Transverse colon (tissue), 4 donors: ENCODE data around the gene SCART1. TPM values are rescaled to one million over a fixed set of nuclear protein-coding genes. Genes with fewer than 3 reads are reported as not detected.

ENCODE experiments used
- DNase-seq: peaks from one replicate; pipeline ENCODE4 v3.0.0-alpha.2; 2019
- H3K27ac ChIP-seq, 4 donors: fragments of 200-600 bp; sonication (generic); 2 replicates each; pipeline ENCODE4 v1.5.1; 2016 to 2018; ENCODE audit warnings: inconsistent platforms in 4 of 4
- H3K27me3 ChIP-seq: fragments of 200-600 bp; sonication (generic); 2 replicates; pipeline ENCODE4 v1.5.1; 2017; ENCODE audit warnings: inconsistent platforms
- H3K36me3 ChIP-seq, 4 donors: fragments of 200-600 bp; sonication (generic); 2 replicates each; pipeline ENCODE4 v1.5.1; 2017 to 2019; ENCODE audit warnings: inconsistent platforms in 4 of 4
- H3K4me1 ChIP-seq, 4 donors: fragments of 200-600 bp; sonication (generic); 2 replicates each; pipeline ENCODE4 v1.5.1; 2017 to 2020; ENCODE audit warnings: inconsistent platforms in 4 of 4
- H3K4me3 ChIP-seq, 4 donors: fragments of 200-600 bp; sonication (generic); 1 replicate in 1 of 4; 2 replicates in 3 of 4; pipeline versions ENCODE4 v1.5.1 to v1.6.1; 2017 to 2019; ENCODE audit warnings: inconsistent platforms in 4 of 4
- H3K9me3 ChIP-seq, 2 donors: fragments of 200-600 bp; sonication (generic); 2 replicates each; pipeline ENCODE4 v1.5.1; 2017 to 2019; ENCODE audit warnings: inconsistent platforms in 2 of 2
- CTCF ChIP-seq, 5 experiments: fragments of 200-600 bp in 3 of 5; fragments of 450-650 bp in 2 of 5; sonication (generic) in 3 of 5; IDR thresholded peaks; 1 replicate in 2 of 5; 2 replicates in 3 of 5; pipeline ENCODE4 v1.5.1; 2016 to 2017; ENCODE audit warnings: antibody characterized with exemption in 5 of 5, inconsistent platforms in 3 of 5, mild to moderate bottlenecking in 2 of 5, moderate library complexity in 1 of 5
- EP300 ChIP-seq: sonication (generic); formaldehyde crosslinking; IDR thresholded peaks from one replicate; pipeline ENCODE4 v1.6.1; 2017; ENCODE audit warnings: antibody characterized with exemption, low read depth
- POLR2A ChIP-seq: fragments of 450-650 bp; IDR thresholded peaks from one replicate; pipeline ENCODE4 v1.6.1; 2016; ENCODE audit warnings: antibody characterized with exemption, mild to moderate bottlenecking, moderate library complexity
- POLR2AphosphoS5 ChIP-seq, 3 donors: sonication (generic); formaldehyde crosslinking; IDR thresholded peaks; one replicate each; pipeline ENCODE4 v1.6.1; 2016; ENCODE audit warnings: antibody characterized with exemption in 3 of 3
- WGBS, 2 donors: methylation state at CpG; one replicate each; pipeline ENCODE4 v1.1.5; 2018; ENCODE audit warnings: low coverage in 1 of 2; 5-methylcytosine and 5-hydroxymethylcytosine counted together
- in situ Hi-C, 4 donors: fragments of 200-750 bp; cut with MboI; loops; one replicate each; pipeline versions ENCODE4 v1.15.0 to v1.15.1; 2017; ENCODE audit warnings: low sequenced_read_pairs in 3 of 4, low pct_ligation_motif_present in 1 of 4, low pct_unique_long_range_greater_than_20kb in 1 of 4
- intact Hi-C: fragments of 100-400 bp; cut with DNase I; formaldehyde crosslinking; loops from one replicate; pipeline ENCODE4 v1.15.1; 2023; ENCODE audit warnings: low total_unique reads
- total RNA-seq, 4 donors: library from RNA; depleted of rRNA; stranded (reverse); fragments of >200 nt; gene quantifications; one replicate each; pipeline ENCODE4 v1.1.0, GENCODE V29; 2016

Gene SCART1
- total RNA-seq, 4 donors from 2014 or later = 1.6 to 6.5 (median 3.1) TPM

- no peaks in the 10 kb centered on the region for H3K27me3 ChIP-seq
- WGBS, 2 donors = 86% methylated on average over 11 of the region's 12 CpGs; no CpG with 5 or more reads in 1 of the 2 donors
- no peaks in the 10 kb centered on the region for H3K4me1 ChIP-seq
- no peak for DNase-seq
- H3K9me3 ChIP-seq = peaks cover 4 to 5% of the 10 kb centered on the region in 2 donors
- H3K36me3 ChIP-seq = no peaks in the 10 kb centered on the region
- intact Hi-C loops (no loop called here), in situ Hi-C loops (no loop called here)
- TF ChIP-seq POLR2AphosphoS5 (IDR thresholded peaks at IDR 0.05) (no peak), POLR2A (no peak), CTCF (IDR thresholded peaks at IDR 0.05) (no peak), EP300 (no peak)
- H3K27ac ChIP-seq = no peak overlapping the region
- no peak overlapping the region for H3K4me3 ChIP-seq
These were observed 12.0 kb upstream of the SCART1 start for GRCh38 chr10:133441780-133442179.

DNA sequence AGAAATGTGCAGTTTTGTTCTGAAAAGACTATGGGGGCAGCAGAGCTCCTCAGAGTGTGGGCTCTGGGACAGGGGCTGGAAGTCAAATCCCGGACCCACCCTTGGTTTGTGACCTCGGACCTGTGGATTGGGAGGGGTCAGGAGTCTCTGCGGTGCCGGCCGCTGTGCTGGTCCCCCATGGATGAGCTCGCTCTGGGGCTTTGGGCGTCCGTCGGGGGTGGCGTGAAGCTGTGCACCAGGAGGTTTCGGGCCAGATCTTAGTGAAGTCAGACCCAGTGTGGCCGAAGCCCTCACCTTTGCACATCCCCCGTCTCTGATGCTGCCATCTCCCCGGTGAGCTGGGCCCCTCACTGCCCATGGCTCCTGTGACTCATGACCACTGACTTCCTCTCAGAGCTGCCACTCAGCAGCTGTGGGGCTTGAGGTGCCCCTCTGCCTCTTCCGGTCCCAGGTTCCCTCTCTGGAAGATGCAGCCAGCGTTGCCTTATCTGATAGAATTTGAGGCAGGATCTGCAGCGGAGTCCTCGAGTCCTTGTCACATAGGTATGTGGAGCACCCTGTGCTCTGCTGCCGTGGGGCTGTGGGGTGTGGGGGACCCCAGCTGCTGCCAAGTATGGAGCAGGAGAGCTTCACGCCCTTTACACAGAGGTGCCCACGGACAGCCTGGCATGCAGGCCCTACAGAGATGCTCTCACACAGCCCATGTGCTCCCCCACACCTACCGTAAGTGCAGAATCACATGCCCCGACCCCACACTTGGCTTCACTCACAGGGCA lies 11.4 kb upstream of the SCART1 start:
- no peak for TF ChIP-seq POLR2AphosphoS5 (IDR thresholded peaks at IDR 0.05)
- no peak for TF ChIP-seq EP300
- no peak for TF ChIP-seq CTCF (IDR thresholded peaks at IDR 0.05)
- no peak for TF ChIP-seq POLR2A
- Histone ChIP-seq H3K27ac (no peak overlapping the region), H3K9me3 (peaks cover 10 to 11% of the 10 kb centered on the region in 2 donors), H3K36me3 (no peaks in the 10 kb centered on the region), H3K4me3 (no peak overlapping the region), H3K27me3 (no peaks in the 10 kb centered on the region), H3K4me1 (no peaks in the 10 kb centered on the region)
- intact Hi-C loops = no loop called here
- no peak for DNase-seq
- WGBS, 2 donors = 75% methylated on average over 21 of the region's 23 CpGs; no CpG with 5 or more reads in 1 of the 2 donors
- in situ Hi-C loops = no loop called here

GRCh38 chr10:133442967-133443924 lies 10.5 kb upstream of the SCART1 start:
- TF ChIP-seq POLR2A (no peak), POLR2AphosphoS5 (IDR thresholded peaks at IDR 0.05) (no peak), EP300 (no peak), CTCF (IDR thresholded peaks at IDR 0.05) (no peak)
- in situ Hi-C loops = no loop called here
- H3K27me3 ChIP-seq = no peaks in the 10 kb centered on the region
- H3K9me3 ChIP-seq = peaks cover 18 to 19% of the 10 kb centered on the region in 2 donors
- no peaks in the 10 kb centered on the region for H3K36me3 ChIP-seq
- H3K27ac ChIP-seq = no peak overlapping the region
- no peak overlapping the region for H3K4me3 ChIP-seq
- no peaks in the 10 kb centered on the region for H3K4me1 ChIP-seq
- WGBS, 2 donors = 87% methylated on average over 16 of the region's 16 CpGs; no CpG with 5 or more reads in 1 of the 2 donors
- DNase-seq = no peak
- intact Hi-C loops = no loop called here
